MM.1S (cell line): ENCODE measurements around the gene CUBN.

Experiments
- DNase-seq: peaks from one replicate; pipeline ENCODE4 v3.0.0-alpha.2; 2015
- H2AFZ ChIP-seq: fragments of 300-600 bp; sonication (generic); 2 replicates; pipeline ENCODE4 v1.6.0; 2016; ENCODE audit warnings: antibody characterized with exemption, low read length
- H3F3A ChIP-seq: fragments of 300-600 bp; sonication (generic); 2 replicates; pipeline ENCODE4 v1.6.1; 2016; ENCODE audit warnings: mild to moderate bottlenecking, antibody characterized with exemption, low read length, moderate library complexity, mixed read lengths; ENCODE audit not compliant: insufficient read depth
- H3K27ac ChIP-seq: fragments of 300-600 bp; sonication (generic); 2 replicates; pipeline ENCODE4 v1.5.1; 2016; ENCODE audit warnings: mild to moderate bottlenecking, low read length
- H3K27me3 ChIP-seq: fragments of 300-600 bp; sonication (generic); replicated peaks from 2 replicates; pipeline ENCODE4 v1.6.0; 2016; ENCODE audit warnings: low read length; ENCODE audit not compliant: insufficient read depth
- H3K36me3 ChIP-seq: fragments of 300-600 bp; sonication (generic); replicated peaks from 2 replicates; pipeline ENCODE4 v1.6.1; 2016; ENCODE audit warnings: mild to moderate bottlenecking, low read length, mixed read lengths; ENCODE audit not compliant: insufficient read depth
- H3K4me1 ChIP-seq: fragments of 300-600 bp; sonication (generic); 2 replicates; pipeline ENCODE4 v1.6.1; 2016; ENCODE audit warnings: low read length, mixed read lengths
- H3K4me2 ChIP-seq: fragments of 300-600 bp; sonication (generic); 2 replicates; pipeline ENCODE4 v1.6.0; 2016; ENCODE audit warnings: low read depth, low read length
- H3K4me3 ChIP-seq: fragments of 300-600 bp; sonication (generic); 2 replicates; pipeline ENCODE4 v1.5.1; 2016; ENCODE audit warnings: low read length, mixed read lengths
- H3K79me2 ChIP-seq: fragments of 300-600 bp; sonication (generic); 2 replicates; pipeline ENCODE4 v1.6.1; 2016; ENCODE audit warnings: mixed run types, low read length, mixed read lengths
- H3K9ac ChIP-seq: fragments of 300-600 bp; sonication (generic); 2 replicates; pipeline ENCODE4 v1.6.1; 2016; ENCODE audit warnings: low read length, mixed read lengths
- H3K9me2 ChIP-seq: fragments of 300-600 bp; sonication (generic); replicated peaks from 2 replicates; pipeline ENCODE4 v1.6.1; 2016; ENCODE audit warnings: mild to moderate bottlenecking, low read length, mixed read lengths; ENCODE audit not compliant: insufficient read depth
- H3K9me3 ChIP-seq: fragments of 300-600 bp; sonication (generic); replicated peaks from 2 replicates; pipeline ENCODE4 v1.6.1; 2016; ENCODE audit warnings: mild to moderate bottlenecking, low read length, mixed read lengths; ENCODE audit not compliant: insufficient read depth
- H4K20me1 ChIP-seq: fragments of 300-600 bp; sonication (generic); 2 replicates; pipeline ENCODE4 v1.6.1; 2016; ENCODE audit warnings: mild to moderate bottlenecking, low read length, moderate library complexity, mixed read lengths; ENCODE audit not compliant: insufficient read depth
- EZH2 ChIP-seq: fragments of 300-600 bp; sonication (generic); optimal IDR thresholded peaks from 2 replicates; pipeline ENCODE3; 2017; ENCODE audit warnings: low read depth, mild to moderate bottlenecking, antibody characterized with exemption, low read length, mixed read lengths
- EZH2phosphoT487 ChIP-seq: fragments of 300-600 bp; sonication (generic); IDR thresholded peaks from 2 replicates; pipeline ENCODE4 v1.6.1; 2018; ENCODE audit warnings: antibody characterized with exemption, low read length
- TF ChIP-seq, protein P1 (sequence below): fragments of 300-600 bp; sonication (generic); IDR thresholded peaks from 2 replicates; pipeline ENCODE4 v1.5.1; 2016; ENCODE audit warnings: antibody characterized with exemption, low read length, mixed read lengths

CUBN gene

DNA sequence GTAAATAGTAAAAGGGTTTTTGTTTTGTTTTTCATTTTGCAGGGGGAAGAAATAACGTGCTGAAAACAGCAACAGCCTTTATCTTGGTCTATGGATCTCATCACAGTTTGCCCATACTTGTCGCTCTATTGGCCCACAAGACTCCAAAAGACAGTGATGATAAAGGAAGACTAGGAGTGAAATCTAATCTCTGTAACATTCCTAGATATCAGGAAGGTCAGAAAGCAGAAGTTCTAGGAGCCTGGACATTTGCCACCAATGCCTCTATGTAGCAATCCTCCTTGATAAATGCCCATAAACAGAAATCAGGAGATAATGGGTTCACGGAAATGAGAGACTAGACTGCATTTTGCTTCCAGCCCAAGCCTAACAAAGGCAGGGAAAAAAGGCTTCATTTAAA, 8.9 kb downstream of the CUBN start:
- no peaks in the 10 kb centered on the region for H3K79me2 ChIP-seq
- no peak overlapping the region for H2AFZ ChIP-seq
- TF ChIP-seq, protein P1, sequence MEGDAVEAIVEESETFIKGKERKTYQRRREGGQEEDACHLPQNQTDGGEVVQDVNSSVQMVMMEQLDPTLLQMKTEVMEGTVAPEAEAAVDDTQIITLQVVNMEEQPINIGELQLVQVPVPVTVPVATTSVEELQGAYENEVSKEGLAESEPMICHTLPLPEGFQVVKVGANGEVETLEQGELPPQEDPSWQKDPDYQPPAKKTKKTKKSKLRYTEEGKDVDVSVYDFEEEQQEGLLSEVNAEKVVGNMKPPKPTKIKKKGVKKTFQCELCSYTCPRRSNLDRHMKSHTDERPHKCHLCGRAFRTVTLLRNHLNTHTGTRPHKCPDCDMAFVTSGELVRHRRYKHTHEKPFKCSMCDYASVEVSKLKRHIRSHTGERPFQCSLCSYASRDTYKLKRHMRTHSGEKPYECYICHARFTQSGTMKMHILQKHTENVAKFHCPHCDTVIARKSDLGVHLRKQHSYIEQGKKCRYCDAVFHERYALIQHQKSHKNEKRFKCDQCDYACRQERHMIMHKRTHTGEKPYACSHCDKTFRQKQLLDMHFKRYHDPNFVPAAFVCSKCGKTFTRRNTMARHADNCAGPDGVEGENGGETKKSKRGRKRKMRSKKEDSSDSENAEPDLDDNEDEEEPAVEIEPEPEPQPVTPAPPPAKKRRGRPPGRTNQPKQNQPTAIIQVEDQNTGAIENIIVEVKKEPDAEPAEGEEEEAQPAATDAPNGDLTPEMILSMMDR = no peak
- TF ChIP-seq EZH2phosphoT487 (no peak), EZH2 (no peak)
- no peaks in the 10 kb centered on the region for H4K20me1 ChIP-seq
- no peaks in the 10 kb centered on the region for H3K9me2 ChIP-seq
- no peaks in the 10 kb centered on the region for H3K27me3 ChIP-seq
- DNase-seq = no peak
- no peak overlapping the region for H3K4me2 ChIP-seq
- H3K4me3 ChIP-seq = no peak overlapping the region
- H3K36me3 ChIP-seq = no peaks in the 10 kb centered on the region
- H3K9ac ChIP-seq = no peak overlapping the region
- no peaks in the 10 kb centered on the region for H3F3A ChIP-seq
- H3K9me3 ChIP-seq = no peaks in the 10 kb centered on the region
- no peaks in the 10 kb centered on the region for H3K4me1 ChIP-seq
- H3K27ac ChIP-seq = no peak overlapping the region

DNA sequence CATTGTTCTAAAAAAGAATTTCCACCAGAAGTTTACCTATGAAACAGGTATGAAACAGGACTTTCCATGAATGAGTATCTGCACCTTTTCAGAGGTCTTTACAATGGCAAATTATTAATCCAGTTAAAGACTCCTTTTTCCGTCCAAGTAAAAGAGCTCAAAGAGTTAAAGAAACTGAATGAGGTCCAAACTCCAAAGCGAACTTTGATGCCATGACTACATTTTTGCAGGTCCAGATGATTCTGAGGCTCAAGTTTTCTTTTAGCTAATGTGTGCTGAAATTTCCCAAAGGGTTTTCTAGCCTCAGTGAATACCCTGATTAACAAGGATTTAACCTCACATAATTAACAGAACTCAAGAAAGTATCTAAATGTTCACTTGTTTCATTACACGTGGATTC, 9.8 kb downstream of the CUBN start:
- DNase-seq = no peak
- H3K27me3 ChIP-seq = no peaks in the 10 kb centered on the region
- H3K4me3 ChIP-seq = no peak overlapping the region
- no peaks in the 10 kb centered on the region for H3K9me3 ChIP-seq
- H3K9ac ChIP-seq = no peak overlapping the region
- TF ChIP-seq, protein P1 = no peak
- TF ChIP-seq EZH2 (no peak), EZH2phosphoT487 (no peak)
- H3K4me2 ChIP-seq = no peak overlapping the region
- no peak overlapping the region for H2AFZ ChIP-seq
- H3K27ac ChIP-seq = no peak overlapping the region
- no peaks in the 10 kb centered on the region for H3K36me3 ChIP-seq
- H4K20me1 ChIP-seq = no peaks in the 10 kb centered on the region
- H3K9me2 ChIP-seq = no peaks in the 10 kb centered on the region
- no peaks in the 10 kb centered on the region for H3K4me1 ChIP-seq
- H3K79me2 ChIP-seq = no peaks in the 10 kb centered on the region
- no peaks in the 10 kb centered on the region for H3F3A ChIP-seq

GRCh38 chr10:17116193-17116592, 13.4 kb downstream of the CUBN start:
- H2AFZ ChIP-seq = no peak overlapping the region
- H3K9ac ChIP-seq = no peak overlapping the region
- H3K79me2 ChIP-seq = no peaks in the 10 kb centered on the region

More at GRCh38 chr10:17116193-17116592, 13.4 kb downstream of the CUBN start:
- H3K36me3 ChIP-seq = no peaks in the 10 kb centered on the region
- no peaks in the 10 kb centered on the region for H3F3A ChIP-seq
- no peaks in the 10 kb centered on the region for H3K9me3 ChIP-seq
- no peaks in the 10 kb centered on the region for H4K20me1 ChIP-seq
- H3K4me2 ChIP-seq = no peak overlapping the region
- H3K27ac ChIP-seq = no peak overlapping the region
- H3K4me1 ChIP-seq = no peaks in the 10 kb centered on the region
- TF ChIP-seq EZH2phosphoT487 (no peak), EZH2 (no peak)
- TF ChIP-seq, protein P1 = no peak
- no peaks in the 10 kb centered on the region for H3K27me3 ChIP-seq
- no peaks in the 10 kb centered on the region for H3K9me2 ChIP-seq
- H3K4me3 ChIP-seq = no peak overlapping the region
- DNase-seq = no peak
